ENCODE results near the gene SH3BGRL. TPM values are rescaled to one million over a fixed set of nuclear protein-coding genes. Genes with fewer than 3 reads are reported as not detected.
"Not testable (repeated sequence)": the region's sequence is repeated elsewhere in the genome, so short reads cannot be mapped to it uniquely, and the experiment has no call there.

The SH3BGRL gene
- total RNA-seq, 1 donor from 2014 or later, result 121 TPM

DNA sequence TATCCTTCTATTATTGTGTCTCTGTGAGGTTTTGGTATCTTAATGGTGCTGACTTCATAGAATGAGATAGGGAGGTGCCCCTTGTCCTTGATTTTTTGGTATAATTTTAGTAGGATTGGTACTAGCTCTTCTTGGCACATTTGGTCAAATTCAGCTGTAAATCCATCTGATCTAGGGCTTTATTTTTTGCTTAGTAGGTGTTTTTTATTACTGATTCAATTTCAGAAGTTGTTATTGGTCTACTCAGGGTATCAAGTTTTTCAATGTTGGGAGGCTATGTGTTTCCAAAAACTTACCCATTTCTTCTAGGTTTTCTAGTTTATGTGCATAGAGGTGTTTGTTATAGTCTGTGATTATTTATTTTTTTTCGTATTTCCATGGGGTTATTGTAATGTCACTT lies 103.3 kb downstream of the SH3BGRL start:
- DNase-seq (ENCODE audit: extremely low spot score in 2 of 2), result no peak
- H3K27me3 ChIP-seq, result no peaks in the 10 kb centered on the region
- H3K9me3 ChIP-seq, result no peaks in the 10 kb centered on the region
- H3K27ac ChIP-seq, result no peak overlapping the region
- TF ChIP-seq POLR2A (IDR thresholded peaks at IDR 0.05) (no peak), CTCF (IDR thresholded peaks at IDR 0.05) (no peak), POLR2AphosphoS5 (IDR thresholded peaks at IDR 0.05; ENCODE audit: insufficient read depth in 1 of 2, low read depth in 1 of 2) (no peak)
- no peak overlapping the region for H3K4me3 ChIP-seq
- H3K36me3 ChIP-seq, result no peaks in the 10 kb centered on the region
- intact Hi-C loops (cut with DNase I), result no loop called here
- H3K4me1 ChIP-seq, result no peaks in the 10 kb centered on the region

GRCh38 chrX:81308086-81308829 lies 106.4 kb downstream of the SH3BGRL start:
- no peaks in the 10 kb centered on the region for H3K9me3 ChIP-seq
- no peaks in the 10 kb centered on the region for H3K27me3 ChIP-seq
- no peaks in the 10 kb centered on the region for H3K4me1 ChIP-seq
- H3K27ac ChIP-seq, result no peak overlapping the region
- intact Hi-C loops (cut with DNase I), result no loop called here
- no peak for DNase-seq (ENCODE audit: extremely low spot score in 2 of 2)
- no peak overlapping the region for H3K4me3 ChIP-seq
- no peak for TF ChIP-seq POLR2A (IDR thresholded peaks at IDR 0.05)
- no peak for TF ChIP-seq POLR2AphosphoS5 (IDR thresholded peaks at IDR 0.05; ENCODE audit: insufficient read depth in 1 of 2, low read depth in 1 of 2)
- no peak for TF ChIP-seq CTCF (IDR thresholded peaks at IDR 0.05)
- no peaks in the 10 kb centered on the region for H3K36me3 ChIP-seq

DNA sequence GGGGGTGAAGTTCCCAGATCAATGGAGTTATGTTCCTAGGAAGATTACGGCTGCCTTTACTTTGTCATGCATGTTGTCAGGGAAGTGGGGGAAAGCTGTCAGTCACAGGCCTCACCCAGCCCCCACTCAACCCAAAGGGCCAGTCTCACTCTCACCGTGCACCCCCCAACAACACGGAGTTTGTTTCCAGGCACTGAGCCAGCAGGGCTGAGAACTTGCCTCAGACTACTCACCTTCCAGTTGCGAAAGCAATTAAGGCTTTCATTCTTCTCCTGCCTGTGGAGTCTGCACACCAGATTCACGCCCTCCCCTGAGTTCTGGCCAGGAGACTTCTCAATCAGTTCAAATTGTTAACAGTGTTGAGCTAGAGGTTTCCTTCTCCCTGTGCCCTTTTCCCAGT lies 114.3 kb downstream of the SH3BGRL start:
- H3K27ac ChIP-seq, result no peak overlapping the region

GRCh38 chrX:81331653-81332052 lies 129.8 kb downstream of the SH3BGRL start:
- intact Hi-C loops (cut with DNase I); H3K9me3 ChIP-seq; H3K4me1 ChIP-seq; H3K27ac ChIP-seq; H3K36me3 ChIP-seq; H3K4me3 ChIP-seq; H3K27me3 ChIP-seq; DNase-seq (ENCODE audit: extremely low spot score in 2 of 2): not testable (repeated sequence)

More for the DNA sequence above, 114.3 kb downstream of the SH3BGRL start:
- Histone ChIP-seq H3K4me1 (no peaks in the 10 kb centered on the region), H3K27me3 (no peaks in the 10 kb centered on the region), H3K4me3 (no peak overlapping the region), H3K36me3 (no peaks in the 10 kb centered on the region), H3K9me3 (no peaks in the 10 kb centered on the region)
- no peak for DNase-seq (ENCODE audit: extremely low spot score in 2 of 2)
- TF ChIP-seq POLR2A (IDR thresholded peaks at IDR 0.05) (no peak), POLR2AphosphoS5 (IDR thresholded peaks at IDR 0.05; ENCODE audit: insufficient read depth in 1 of 2, low read depth in 1 of 2) (no peak), CTCF (IDR thresholded peaks at IDR 0.05) (no peak)
- intact Hi-C loops (cut with DNase I), result no loop called here

DNA sequence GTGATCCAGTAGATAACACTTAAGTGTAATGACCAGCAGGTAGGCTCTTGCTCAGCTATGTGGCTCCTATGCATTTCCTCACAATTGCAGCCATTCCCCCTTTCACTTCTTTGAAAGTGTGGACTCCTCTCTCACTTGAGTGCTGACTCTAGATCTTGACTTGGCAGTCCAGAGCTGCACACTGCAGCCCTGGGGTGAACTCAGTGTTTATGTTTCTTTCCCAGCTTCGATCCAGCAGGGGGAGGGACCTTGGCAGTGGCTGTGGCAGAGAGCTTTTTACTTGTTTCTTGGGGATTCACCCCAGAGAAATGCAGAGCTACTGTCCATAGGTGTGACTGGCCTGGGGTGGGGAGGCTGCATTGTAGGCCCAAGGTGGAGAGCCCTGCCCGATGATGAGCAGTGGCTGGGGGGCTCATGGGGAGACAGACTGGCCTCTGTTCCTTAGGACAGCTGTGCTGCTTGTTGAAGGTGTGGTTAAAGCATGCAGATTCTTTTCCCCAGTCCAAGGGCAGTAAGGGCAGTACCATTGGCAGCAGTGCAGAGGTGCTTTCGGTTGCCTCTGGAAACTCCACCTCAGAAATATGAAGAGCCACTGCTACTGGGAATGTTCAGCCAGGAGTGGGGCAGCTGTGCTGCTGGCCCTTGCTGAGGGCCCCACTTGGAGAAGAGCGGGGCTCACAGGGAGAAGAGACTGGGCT lies 134.7 kb downstream of the SH3BGRL start:
- no peak overlapping the region for H3K27ac ChIP-seq
- intact Hi-C loops (cut with DNase I), result loop anchor here (5.0 kb wide), 1 partner anchor 529 kb away; the partner anchor contains the start of gene BRWD3
- no peak for TF ChIP-seq POLR2A (IDR thresholded peaks at IDR 0.05)
- no peak for TF ChIP-seq POLR2AphosphoS5 (IDR thresholded peaks at IDR 0.05; ENCODE audit: insufficient read depth in 1 of 2, low read depth in 1 of 2)
- no peak for TF ChIP-seq CTCF (IDR thresholded peaks at IDR 0.05)

More for the DNA sequence above, 134.7 kb downstream of the SH3BGRL start:
- Histone ChIP-seq H3K4me1 (no peaks in the 10 kb centered on the region), H3K4me3 (no peak overlapping the region), H3K27me3 (no peaks in the 10 kb centered on the region), H3K36me3 (no peaks in the 10 kb centered on the region), H3K9me3 (no peaks in the 10 kb centered on the region)
- no peak for DNase-seq (ENCODE audit: extremely low spot score in 2 of 2)

Measured in vagina (tissue), 2 donors.